Measurements from ENCODE around the gene HNRNPC.
A peak's percentile ranks its signal among the peaks of the same experiment; 100 is the strongest.

Gene HNRNPC

GRCh38 chr14:21208554-21208953 is 60.7 kb downstream of the HNRNPC start:
- DNase-seq, result no peak

GRCh38 chr14:21206753-21207684 is 62.2 kb downstream of the HNRNPC start:
- DNase-seq, result no peak

GRCh38 chr14:21205678-21206581 is 63.3 kb downstream of the HNRNPC start:
- no peak for DNase-seq

- no peak for DNase-seq
Measured at GRCh38 chr14:21205026-21205677, 64.1 kb downstream of the HNRNPC start.

GRCh38 chr14:21204167-21205025 is 64.8 kb downstream of the HNRNPC start:
- no peak for DNase-seq

GRCh38 chr14:21203470-21204166 is 65.6 kb downstream of the HNRNPC start:
- DNase-seq, result no peak

- DNase-seq, result no peak
Measured at GRCh38 chr14:21202463-21203358, 66.5 kb downstream of the HNRNPC start.

- DNase-seq, result no peak
Measured at GRCh38 chr14:21201732-21202462, 67.3 kb downstream of the HNRNPC start.

GRCh38 chr14:21200752-21201461 is 68.3 kb downstream of the HNRNPC start:
- DNase-seq, result no peak

- no peak for DNase-seq
Measured at GRCh38 chr14:21199611-21200560, 69.4 kb downstream of the HNRNPC start.

- no peak for DNase-seq
Measured at GRCh38 chr14:21197418-21198205, 71.6 kb downstream of the HNRNPC start.

- DNase-seq, result no peak
Measured at GRCh38 chr14:21194597-21194996, 74.6 kb downstream of the HNRNPC start.

GRCh38 chr14:21192875-21193535 is 76.2 kb downstream of the HNRNPC start:
- no peak for DNase-seq

- DNase-seq, result no peak
Measured at GRCh38 chr14:21192447-21192822, 76.8 kb downstream of the HNRNPC start.

GRCh38 chr14:21191809-21192446 is 77.3 kb downstream of the HNRNPC start:
- peak; percentile 13 for DNase-seq

GRCh38 chr14:21191261-21191808 is 77.9 kb downstream of the HNRNPC start:
- no peak for DNase-seq
